Spleen (tissue), 11 donors: ENCODE data around the gene GIT1. TPM values are rescaled to one million over a fixed set of nuclear protein-coding genes. Genes with fewer than 3 reads are reported as not detected.

Source experiments
- DNase-seq: peaks from one replicate; pipeline ENCODE4 v3.0.0-alpha.2; 2020
- H3K27ac ChIP-seq, 8 donors: fragments of 200-600 bp; sonication (generic) in 7 of 8; 1 replicate in 4 of 8; 2 replicates in 4 of 8; pipeline versions ENCODE4 v1.5.0 to v1.8.0; 2016 to 2021; ENCODE audit warnings: inconsistent platforms in 4 of 8, mild to moderate bottlenecking in 4 of 8, moderate library complexity in 1 of 8
- H3K27me3 ChIP-seq, 7 donors: fragments of 200-600 bp; sonication (generic) in 6 of 7; replicated peaks in 1 of 7; 1 replicate in 4 of 7; 2 replicates in 3 of 7; pipeline versions ENCODE4 v1.5.0 to v1.8.0; 2016 to 2021; ENCODE audit warnings: inconsistent platforms in 3 of 7, mild to moderate bottlenecking in 1 of 7
- H3K36me3 ChIP-seq, 6 donors: fragments of 200-600 bp; sonication (generic) in 5 of 6; 1 replicate in 4 of 6; 2 replicates in 2 of 6; pipeline versions ENCODE4 v1.5.0 to v1.8.0; 2016 to 2021; ENCODE audit warnings: inconsistent platforms in 2 of 6
- H3K4me1 ChIP-seq, 6 donors: fragments of 200-600 bp; sonication (generic) in 5 of 6; 1 replicate in 3 of 6; 2 replicates in 3 of 6; pipeline versions ENCODE4 v1.5.0 to v1.8.0; 2016 to 2021; ENCODE audit warnings: inconsistent platforms in 3 of 6
- H3K4me3 ChIP-seq, 8 donors: fragments of 200-600 bp; sonication (generic) in 7 of 8; 1 replicate in 4 of 8; 2 replicates in 4 of 8; pipeline versions ENCODE4 v1.5.0 to v1.8.0; 2016 to 2021; ENCODE audit warnings: inconsistent platforms in 4 of 8, mild to moderate bottlenecking in 4 of 8, moderate library complexity in 2 of 8
- H3K9me3 ChIP-seq, 8 donors: fragments of 200-600 bp; sonication (generic) in 7 of 8; 1 replicate in 4 of 8; 2 replicates in 4 of 8; pipeline versions ENCODE4 v1.5.0 to v1.8.0; 2016 to 2021; ENCODE audit warnings: inconsistent platforms in 4 of 8
- POLR2A ChIP-seq, 3 donors: fragments of 450-650 bp; IDR thresholded peaks; one replicate each; pipeline ENCODE4 v1.5.1; 2017; ENCODE audit warnings: antibody characterized with exemption in 3 of 3, mild to moderate bottlenecking in 1 of 3
- POLR2AphosphoS5 ChIP-seq, 3 donors: sonication (generic); formaldehyde crosslinking; IDR thresholded peaks; one replicate each; pipeline ENCODE4 v1.5.1; 2017; ENCODE audit warnings: antibody characterized with exemption in 3 of 3
- WGBS, 5 donors: extraction: QIAGEN DNeasy Blood & Tissue Kit in 3 of 5; methylation state at CpG; one replicate each; pipeline versions ENCODE4 v1.1.5 to v1.1.7; 2013 to 2018; 5-methylcytosine and 5-hydroxymethylcytosine counted together
- intact Hi-C: fragments of 100-400 bp; cut with DNase I; formaldehyde crosslinking; loops from one replicate; pipeline ENCODE4 v1.15.0; 2023; ENCODE audit warnings: low total_unique reads
- polyA plus RNA-seq, 3 donors: library from polyadenylated mRNA; stranded (reverse); fragments of 200-250 nt; gene quantifications; one replicate each; pipeline ENCODE4 v1.2.1, GENCODE V29; 2013
- total RNA-seq, 7 donors: library from RNA; depleted of rRNA in 3 of 7; stranded (reverse); fragments of >200 nt in 3 of 7; fragmentation: NEBNext Ultra II Directional in 4 of 7; extraction: Animal tissue kit (Norgen Biotek cat#: 25700) in 4 of 7; gene quantifications; one replicate each; pipeline versions ENCODE4 v1.1.0 to v1.2.1, GENCODE V29; 2016 to 2021
- TF ChIP-seq, protein P1 (sequence below), 11 experiments: fragments of 200-600 bp in 7 of 11; fragments of 450-650 bp in 4 of 11; sonication (generic) in 4 of 11; IDR thresholded peaks in 8 of 11; conservative IDR thresholded peaks in 3 of 11; 1 replicate in 7 of 11; 2 replicates in 4 of 11; pipeline versions ENCODE4 v1.4.0 to v1.8.0; 2016 to 2021; ENCODE audit warnings: antibody characterized with exemption in 11 of 11, inconsistent platforms in 4 of 11, mild to moderate bottlenecking in 1 of 11
- donor health status: healthy with polysubstance abuse.
- donor health status: DM: no; HTN: no; CAD: no; lungs with moderate emphysema.
- donor health status: DM: no; HTN: no; CAD: no.
- donor health status: Bipolar disorder and iron deficiency.
- donor health status: healthy.
- donor health status: DM: no; HTN: no; CAD: no.
- donor health status: DM: yes; HTN: yes; CAD: no.

Gene GIT1
- total and polyA plus RNA-seq, 10 donors, result 20.4 to 64.7 (median 46.0) TPM

DNA sequence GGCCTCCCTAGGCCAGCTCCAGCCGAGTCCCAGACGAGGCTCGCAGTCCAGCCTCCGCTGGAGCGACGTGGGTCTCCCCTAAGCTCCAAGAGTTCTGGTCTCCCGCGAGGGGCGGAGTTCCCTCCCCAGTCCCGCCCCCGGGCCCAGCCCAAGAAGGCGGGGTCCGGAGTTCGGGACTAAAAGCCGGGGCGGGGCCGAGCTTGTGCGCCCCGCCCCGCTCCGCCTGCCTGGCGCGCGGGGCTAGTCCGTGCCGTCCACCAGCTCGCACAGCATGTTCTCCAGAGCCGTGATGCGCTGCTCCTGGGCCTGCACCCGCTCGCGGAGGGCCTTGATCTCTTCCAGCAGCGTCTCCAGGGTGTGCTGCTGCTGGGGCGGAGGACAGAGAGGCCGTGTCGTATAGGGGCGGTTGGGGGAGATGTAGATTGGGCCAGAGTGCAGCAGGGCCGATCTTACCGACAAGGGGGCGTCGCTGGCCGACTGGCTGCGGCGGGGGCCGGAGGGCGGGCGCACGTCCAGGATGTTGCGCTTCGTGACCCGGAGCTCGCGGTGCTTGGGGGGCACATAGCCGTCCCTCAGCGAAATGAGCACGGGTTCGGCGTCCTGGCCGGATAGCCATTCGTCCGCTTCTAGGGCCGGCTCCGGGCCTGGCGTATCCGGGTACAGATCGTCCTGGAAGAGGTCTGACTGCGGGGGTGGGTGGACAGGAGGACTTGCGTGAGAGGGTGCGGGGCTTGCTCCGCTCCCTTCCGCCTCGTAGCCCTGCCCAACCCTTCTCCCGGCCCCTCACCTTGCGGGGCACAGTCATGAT, 26.2 kb upstream of the GIT1 start:
- Histone ChIP-seq H3K9me3 (no peaks in the 10 kb centered on the region), H3K27ac (peak overlapping the region in 5 of 8 donors; percentile 47 to 82 (median 61)), H3K4me1 (peaks cover 43 to 69% (median 62%) of the 10 kb centered on the region in 6 donors), H3K36me3 (no peaks in the 10 kb centered on the region), H3K4me3 (peak overlapping the region; percentile 31 to 71 (median 42)), H3K27me3 (peaks cover 0 to 67% (median 10%) of the 10 kb centered on the region in 7 donors)
- DNase-seq, result peak; percentile 97
- intact Hi-C loops, result loop anchor here (2.0 kb wide), 1 partner anchor 25 kb away; no protein-coding TSS in a partner anchor
- WGBS, 5 donors, result 1 to 2% (median 2%) methylated on average over 18 to 74 of the region's 74 CpGs
- no peak for TF ChIP-seq POLR2A (IDR thresholded peaks at IDR 0.05)
- TF ChIP-seq, protein P1, sequence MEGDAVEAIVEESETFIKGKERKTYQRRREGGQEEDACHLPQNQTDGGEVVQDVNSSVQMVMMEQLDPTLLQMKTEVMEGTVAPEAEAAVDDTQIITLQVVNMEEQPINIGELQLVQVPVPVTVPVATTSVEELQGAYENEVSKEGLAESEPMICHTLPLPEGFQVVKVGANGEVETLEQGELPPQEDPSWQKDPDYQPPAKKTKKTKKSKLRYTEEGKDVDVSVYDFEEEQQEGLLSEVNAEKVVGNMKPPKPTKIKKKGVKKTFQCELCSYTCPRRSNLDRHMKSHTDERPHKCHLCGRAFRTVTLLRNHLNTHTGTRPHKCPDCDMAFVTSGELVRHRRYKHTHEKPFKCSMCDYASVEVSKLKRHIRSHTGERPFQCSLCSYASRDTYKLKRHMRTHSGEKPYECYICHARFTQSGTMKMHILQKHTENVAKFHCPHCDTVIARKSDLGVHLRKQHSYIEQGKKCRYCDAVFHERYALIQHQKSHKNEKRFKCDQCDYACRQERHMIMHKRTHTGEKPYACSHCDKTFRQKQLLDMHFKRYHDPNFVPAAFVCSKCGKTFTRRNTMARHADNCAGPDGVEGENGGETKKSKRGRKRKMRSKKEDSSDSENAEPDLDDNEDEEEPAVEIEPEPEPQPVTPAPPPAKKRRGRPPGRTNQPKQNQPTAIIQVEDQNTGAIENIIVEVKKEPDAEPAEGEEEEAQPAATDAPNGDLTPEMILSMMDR (IDR thresholded peaks at IDR 0.05 in 8 of 11, conservative IDR thresholded peaks at IDR 0.05 in 3 of 11), result peak in 1 of 11 experiments; percentile 31
- peak; percentile 72 to 84 (median 83) for TF ChIP-seq POLR2AphosphoS5 (IDR thresholded peaks at IDR 0.05)

DNA sequence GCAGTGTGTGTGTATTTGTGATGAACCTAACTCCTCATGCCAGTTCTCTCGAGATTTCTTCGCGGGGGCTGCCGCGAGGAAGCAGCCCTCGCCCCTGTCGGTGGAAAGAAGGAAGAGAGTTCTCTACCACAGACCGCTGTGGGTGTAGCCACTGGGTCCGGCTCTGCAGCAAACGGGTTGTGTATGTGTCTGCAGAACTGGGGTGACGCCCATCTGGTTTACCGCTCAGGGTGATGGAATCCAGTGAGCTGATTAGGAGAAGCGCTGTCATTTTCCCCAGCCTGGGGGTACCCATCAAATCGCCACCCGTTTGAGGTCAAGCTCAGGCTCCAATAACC, 25.6 kb upstream of the GIT1 start:
- H3K4me1 ChIP-seq, result peaks cover 43 to 69% (median 62%) of the 10 kb centered on the region in 6 donors
- intact Hi-C loops, result loop anchor here (2.0 kb wide), 1 partner anchor 24 kb away; no protein-coding TSS in a partner anchor
- peak; percentile 87 for DNase-seq
- no peaks in the 10 kb centered on the region for H3K9me3 ChIP-seq
- WGBS, 5 donors, result 2 to 10% (median 6%) methylated on average over 7 to 15 of the region's 15 CpGs
- H3K4me3 ChIP-seq, result peak overlapping the region; percentile 31 to 71 (median 42)
- no peaks in the 10 kb centered on the region for H3K36me3 ChIP-seq
- TF ChIP-seq POLR2A (IDR thresholded peaks at IDR 0.05), result no peak
- TF ChIP-seq, protein P1 (IDR thresholded peaks at IDR 0.05 in 8 of 11, conservative IDR thresholded peaks at IDR 0.05 in 3 of 11), result peak in 1 of 11 experiments; percentile 9
- peak overlapping the region in 5 of 8 donors; percentile 47 to 82 (median 61) for H3K27ac ChIP-seq
- H3K27me3 ChIP-seq, result peaks cover 0 to 67% (median 10%) of the 10 kb centered on the region in 7 donors

DNA sequence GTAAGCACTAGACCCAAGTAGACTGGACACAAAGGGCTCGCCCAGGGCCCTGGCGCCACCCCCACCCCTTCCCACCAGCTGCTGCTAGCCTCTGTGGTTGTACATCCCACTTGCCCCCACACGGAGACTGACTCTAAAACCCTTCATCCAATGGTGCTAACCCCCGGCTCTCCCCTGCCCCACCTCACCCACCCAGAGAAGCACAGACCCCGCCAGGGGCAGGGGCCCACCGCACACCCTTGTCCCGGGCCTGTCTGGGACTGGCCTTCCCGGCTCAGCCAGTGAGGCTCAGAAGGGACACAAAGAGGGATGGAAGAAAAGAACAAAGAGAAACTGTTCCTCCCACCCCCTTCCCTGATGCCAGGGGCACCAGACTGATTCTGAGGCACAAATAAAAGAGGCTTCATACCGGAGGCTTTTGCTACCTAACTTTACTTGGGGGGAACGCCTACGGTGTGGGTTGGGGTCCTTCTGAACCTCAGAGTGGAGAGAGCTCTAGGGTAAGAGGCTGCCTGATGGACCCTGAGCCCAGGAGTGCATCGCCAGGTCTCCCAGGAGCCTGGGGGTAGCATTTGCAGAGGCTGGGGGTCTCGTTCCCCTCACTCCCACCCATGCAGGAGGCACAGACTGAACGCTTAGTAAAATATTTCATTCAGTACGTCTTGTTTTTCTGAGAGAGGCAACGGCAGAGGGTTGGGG, 25.1 kb upstream of the GIT1 start:
- Histone ChIP-seq H3K4me1 (peaks cover 43 to 69% (median 62%) of the 10 kb centered on the region in 6 donors), H3K27me3 (peaks cover 0 to 66% (median 10%) of the 10 kb centered on the region in 7 donors), H3K27ac (peak overlapping the region in 2 of 8 donors; percentile 70 to 82), H3K9me3 (no peaks in the 10 kb centered on the region), H3K36me3 (no peaks in the 10 kb centered on the region), H3K4me3 (peak overlapping the region in 4 of 8 donors; percentile 44 to 71 (median 51))
- 55 to 69% (median 61%) methylated on average over 14 to 16 of the region's 16 CpGs for WGBS, 5 donors
- peak; percentile 78 for DNase-seq
- TF ChIP-seq POLR2A (IDR thresholded peaks at IDR 0.05), result no peak
- TF ChIP-seq, protein P1 (IDR thresholded peaks at IDR 0.05 in 8 of 11, conservative IDR thresholded peaks at IDR 0.05 in 3 of 11), result no peak
- no peak for TF ChIP-seq POLR2AphosphoS5 (IDR thresholded peaks at IDR 0.05)
- intact Hi-C loops, result loop anchor here (2.0 kb wide), 1 partner anchor 24 kb away; no protein-coding TSS in a partner anchor
